DOHH2 (cell line): ENCODE data around the gene NELFE.

ENCODE experiments used
- H3F3A ChIP-seq: fragments of 200-600 bp; sonication (generic), shearing (Covaris generic); 2 replicates; pipeline ENCODE4 v1.6.0; 2016; ENCODE audit warnings: antibody characterized with exemption, mild to moderate bottlenecking; ENCODE audit not compliant: control insufficient read depth, insufficient read depth
- H3K27ac ChIP-seq: fragments of 200-600 bp; sonication (generic); 2 replicates; pipeline ENCODE4 v1.5.1; 2014; ENCODE audit warnings: low read depth, mild to moderate bottlenecking, low read length, moderate library complexity
- H3K27me3 ChIP-seq: fragments of 200-600 bp; sonication (generic); 2 replicates; pipeline ENCODE4 v1.6.1; 2014; ENCODE audit warnings: mild to moderate bottlenecking, low read length, mixed read lengths; ENCODE audit not compliant: control insufficient read depth
- H3K36me3 ChIP-seq: fragments of 200-600 bp; sonication (generic); 2 replicates; pipeline ENCODE4 v1.6.1; 2014; ENCODE audit warnings: mild to moderate bottlenecking, low read length, moderate library complexity, mixed read lengths; ENCODE audit not compliant: control insufficient read depth
- H3K4me1 ChIP-seq: fragments of 200-600 bp; sonication (generic); 2 replicates; pipeline ENCODE4 v1.6.1; 2014; ENCODE audit warnings: mild to moderate bottlenecking, low read length, mixed read lengths; ENCODE audit not compliant: control insufficient read depth
- H3K4me2 ChIP-seq: fragments of 200-600 bp; sonication (generic); 2 replicates; pipeline ENCODE4 v1.6.0; 2014; ENCODE audit warnings: mild to moderate bottlenecking, low read length, moderate library complexity
- H3K4me3 ChIP-seq: fragments of 200-600 bp; sonication (generic); 2 replicates; pipeline ENCODE4 v1.5.1; 2014; ENCODE audit warnings: mild to moderate bottlenecking, low read length, mixed read lengths
- H3K79me2 ChIP-seq: fragments of 200-600 bp; sonication (generic); 2 replicates; pipeline ENCODE4 v1.6.1; 2014; ENCODE audit warnings: mild to moderate bottlenecking, low read length, mixed read lengths; ENCODE audit not compliant: control insufficient read depth
- H3K9me2 ChIP-seq: fragments of 200-600 bp; sonication (generic); replicated peaks from 2 replicates; pipeline ENCODE4 v1.6.1; 2014; ENCODE audit warnings: mild to moderate bottlenecking, low read length, mixed read lengths; ENCODE audit not compliant: control insufficient read depth
- H3K9me3 ChIP-seq: fragments of 200-600 bp; sonication (generic); 2 replicates; pipeline ENCODE4 v1.6.1; 2014; ENCODE audit warnings: antibody characterized with exemption, low read length, mixed read lengths; ENCODE audit not compliant: control insufficient read depth, insufficient read depth
- H4K20me1 ChIP-seq: fragments of 200-600 bp; sonication (generic); 2 replicates; pipeline ENCODE4 v1.6.0; 2014; ENCODE audit warnings: low read depth, mild to moderate bottlenecking, antibody characterized with exemption, low read length, moderate library complexity; ENCODE audit not compliant: control insufficient read depth, insufficient read depth
- CTCF ChIP-seq: fragments of 200-600 bp; sonication (generic); IDR thresholded peaks from one replicate; pipeline ENCODE4 v1.5.1; 2014; ENCODE audit warnings: antibody characterized with exemption, mild to moderate bottlenecking, low read depth, low read length; ENCODE audit not compliant: poor library complexity, severe bottlenecking
- EZH2phosphoT487 ChIP-seq: fragments of 200-600 bp; sonication (generic); IDR thresholded peaks from 2 replicates; pipeline ENCODE4 v1.6.1; 2017; ENCODE audit warnings: borderline replicate concordance, mild to moderate bottlenecking, antibody characterized with exemption, low read length, moderate library complexity, mixed read lengths

The NELFE gene

GRCh38 chr6:31958412-31958740 lies 395 bp downstream of the NELFE start:
- H3F3A ChIP-seq: no peaks in the 10 kb centered on the region
- no peaks in the 10 kb centered on the region for H3K9me2 ChIP-seq
- peak overlapping the region; percentile 92 for H3K4me3 ChIP-seq
- H3K27ac ChIP-seq: no peak overlapping the region
- peaks cover 39% of the 10 kb centered on the region for H3K79me2 ChIP-seq
- H4K20me1 ChIP-seq: no peaks in the 10 kb centered on the region
- peak overlapping the region; percentile 81 for H3K4me2 ChIP-seq
- peaks cover 20% of the 10 kb centered on the region for H3K4me1 ChIP-seq
- no peaks in the 10 kb centered on the region for H3K9me3 ChIP-seq
- H3K27me3 ChIP-seq: no peaks in the 10 kb centered on the region
- TF ChIP-seq CTCF (no peak), EZH2phosphoT487 (no peak)
- peaks cover 69% of the 10 kb centered on the region for H3K36me3 ChIP-seq

- no peaks in the 10 kb centered on the region for H3K9me2 ChIP-seq
- H3F3A ChIP-seq: no peaks in the 10 kb centered on the region
- no peaks in the 10 kb centered on the region for H3K27me3 ChIP-seq
- H3K27ac ChIP-seq: no peak overlapping the region
- TF ChIP-seq CTCF: no peak
- no peak for TF ChIP-seq EZH2phosphoT487
- no peak overlapping the region for H3K4me3 ChIP-seq
- H3K9me3 ChIP-seq: no peaks in the 10 kb centered on the region
- no peak overlapping the region for H3K4me2 ChIP-seq
- peaks cover 20% of the 10 kb centered on the region for H3K4me1 ChIP-seq
- H3K36me3 ChIP-seq: peaks cover 69% of the 10 kb centered on the region
- no peaks in the 10 kb centered on the region for H4K20me1 ChIP-seq
- H3K79me2 ChIP-seq: peaks cover 39% of the 10 kb centered on the region
Observed at GRCh38 chr6:31956796-31957195, 2.0 kb downstream of the NELFE start.

GRCh38 chr6:31954511-31954910 lies 4.3 kb downstream of the NELFE start:
- no peaks in the 10 kb centered on the region for H3K9me2 ChIP-seq
- TF ChIP-seq CTCF: no peak
- TF ChIP-seq EZH2phosphoT487: no peak
- H3K4me2 ChIP-seq: no peak overlapping the region
- H3K27me3 ChIP-seq: no peaks in the 10 kb centered on the region
- H3K4me3 ChIP-seq: no peak overlapping the region
- no peaks in the 10 kb centered on the region for H4K20me1 ChIP-seq
- H3F3A ChIP-seq: no peaks in the 10 kb centered on the region
- no peaks in the 10 kb centered on the region for H3K9me3 ChIP-seq
- H3K36me3 ChIP-seq: peaks cover 59% of the 10 kb centered on the region
- no peak overlapping the region for H3K27ac ChIP-seq
- H3K79me2 ChIP-seq: peaks cover 27% of the 10 kb centered on the region
- H3K4me1 ChIP-seq: peaks cover 12% of the 10 kb centered on the region

GRCh38 chr6:31952890-31953289 lies 5.9 kb downstream of the NELFE start:
- Histone ChIP-seq H3K36me3 (peaks cover 56% of the 10 kb centered on the region), H3K4me3 (no peak overlapping the region), H3K79me2 (peaks cover 13% of the 10 kb centered on the region), H3K27ac (no peak overlapping the region), H3K9me2 (no peaks in the 10 kb centered on the region), H3K9me3 (no peaks in the 10 kb centered on the region), H4K20me1 (no peaks in the 10 kb centered on the region), H3F3A (no peaks in the 10 kb centered on the region), H3K4me2 (no peak overlapping the region), H3K27me3 (no peaks in the 10 kb centered on the region), H3K4me1 (peaks cover 6% of the 10 kb centered on the region)
- no peak for TF ChIP-seq CTCF
- TF ChIP-seq EZH2phosphoT487: no peak
